Activated T-helper 1 cell treated with anti-CD3 and anti-CD28 coated beads, Interleukin-2, amount 50 U/mL, for 16 hours (primary cell): ENCODE results near the gene ANKRD9.

Experiments
- DNase-seq, 2 donors: peaks; one replicate each; pipeline ENCODE4 v3.0.0-alpha.2; 2020; ENCODE audit warnings: low read depth in 1 of 2, low spot score in 1 of 2

The ANKRD9 gene

DNA sequence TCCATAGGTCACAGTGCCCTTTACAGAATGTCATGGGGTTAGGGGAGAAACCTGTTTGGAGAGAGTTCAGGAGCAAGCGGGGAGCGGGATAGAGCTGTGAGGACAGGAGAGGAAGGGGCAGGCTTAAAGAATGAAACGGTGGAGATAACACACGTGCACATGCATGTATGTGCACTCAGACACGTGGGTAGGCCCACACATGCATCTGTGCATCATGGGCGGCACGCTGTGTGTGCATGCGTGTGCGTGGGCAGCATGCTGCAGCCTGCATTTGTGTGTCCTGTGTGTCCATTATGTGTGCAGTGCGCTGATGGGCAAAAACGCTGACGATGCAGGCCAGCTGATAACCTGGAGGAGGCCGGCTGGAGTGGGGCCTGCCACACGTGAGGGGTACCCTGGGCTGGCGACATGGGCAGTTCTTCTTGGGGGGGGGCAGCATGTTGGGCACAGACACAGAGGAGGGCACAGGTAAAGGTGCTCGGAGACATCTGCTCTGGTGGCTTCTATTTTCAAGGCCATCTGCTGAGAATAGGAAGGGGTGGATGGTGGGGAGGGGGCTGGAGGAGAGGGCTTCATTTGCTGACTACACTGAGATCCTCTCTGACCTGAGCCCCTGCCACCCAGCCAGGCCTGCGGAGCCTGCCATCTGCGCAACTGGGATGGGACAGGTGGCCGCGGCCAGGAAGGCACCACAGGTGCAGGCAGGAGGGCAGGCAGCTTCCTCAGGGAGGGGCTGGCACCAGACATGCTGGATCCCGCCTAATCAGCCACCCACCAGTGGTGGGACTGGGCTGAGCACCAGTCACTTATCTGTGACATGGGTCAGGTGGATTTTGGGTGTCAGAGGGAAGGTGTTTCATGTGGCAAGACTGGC, 4.6 kb upstream of the ANKRD9 start:
- DNase-seq, result no peak

DNA sequence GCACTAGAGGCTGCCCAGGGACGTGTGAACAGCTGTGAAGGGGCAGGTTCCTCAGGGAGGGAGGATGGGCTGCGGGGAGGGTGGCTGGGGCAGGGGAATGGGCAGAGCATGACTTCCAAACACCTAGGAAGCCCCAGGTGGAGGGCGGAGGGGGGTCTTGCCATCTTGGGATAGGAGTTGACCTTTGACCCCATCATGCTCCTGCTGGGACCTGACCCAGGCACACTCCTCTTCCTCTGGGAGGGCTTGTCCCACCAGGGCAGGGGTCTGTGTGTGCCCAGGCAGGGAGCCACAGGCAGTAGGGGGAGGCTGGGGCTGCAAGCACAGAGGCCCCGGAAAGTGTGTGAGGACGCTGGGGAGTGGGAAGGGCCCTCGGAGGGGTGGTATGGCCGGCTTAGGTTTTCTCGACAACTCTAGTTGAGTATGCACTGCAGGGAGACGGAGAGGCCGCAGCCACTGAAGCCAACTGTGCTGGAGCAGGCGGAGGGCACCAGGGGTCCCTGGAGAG, 3.3 kb upstream of the ANKRD9 start:
- no peak for DNase-seq

DNA sequence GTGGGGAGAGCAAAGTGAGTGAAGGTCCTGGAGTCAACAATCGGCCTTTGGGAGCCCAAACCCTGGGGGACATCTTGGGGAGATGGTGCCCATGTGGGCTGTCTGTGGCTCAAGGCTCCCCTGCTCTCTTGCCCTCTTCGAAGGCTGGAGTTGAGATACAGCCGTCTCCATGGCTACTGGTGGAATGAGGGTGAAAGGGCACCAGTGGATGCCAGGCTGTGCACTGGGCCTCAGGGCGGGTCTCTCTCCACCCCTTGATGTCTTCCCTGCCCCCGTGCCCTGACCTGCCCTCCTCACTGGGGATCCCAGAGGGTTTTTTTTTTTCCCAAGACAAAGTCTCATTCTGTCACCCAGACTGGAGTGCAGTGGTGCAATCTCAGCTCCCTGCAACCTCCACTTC, 2.0 kb upstream of the ANKRD9 start:
- no peak for DNase-seq

DNA sequence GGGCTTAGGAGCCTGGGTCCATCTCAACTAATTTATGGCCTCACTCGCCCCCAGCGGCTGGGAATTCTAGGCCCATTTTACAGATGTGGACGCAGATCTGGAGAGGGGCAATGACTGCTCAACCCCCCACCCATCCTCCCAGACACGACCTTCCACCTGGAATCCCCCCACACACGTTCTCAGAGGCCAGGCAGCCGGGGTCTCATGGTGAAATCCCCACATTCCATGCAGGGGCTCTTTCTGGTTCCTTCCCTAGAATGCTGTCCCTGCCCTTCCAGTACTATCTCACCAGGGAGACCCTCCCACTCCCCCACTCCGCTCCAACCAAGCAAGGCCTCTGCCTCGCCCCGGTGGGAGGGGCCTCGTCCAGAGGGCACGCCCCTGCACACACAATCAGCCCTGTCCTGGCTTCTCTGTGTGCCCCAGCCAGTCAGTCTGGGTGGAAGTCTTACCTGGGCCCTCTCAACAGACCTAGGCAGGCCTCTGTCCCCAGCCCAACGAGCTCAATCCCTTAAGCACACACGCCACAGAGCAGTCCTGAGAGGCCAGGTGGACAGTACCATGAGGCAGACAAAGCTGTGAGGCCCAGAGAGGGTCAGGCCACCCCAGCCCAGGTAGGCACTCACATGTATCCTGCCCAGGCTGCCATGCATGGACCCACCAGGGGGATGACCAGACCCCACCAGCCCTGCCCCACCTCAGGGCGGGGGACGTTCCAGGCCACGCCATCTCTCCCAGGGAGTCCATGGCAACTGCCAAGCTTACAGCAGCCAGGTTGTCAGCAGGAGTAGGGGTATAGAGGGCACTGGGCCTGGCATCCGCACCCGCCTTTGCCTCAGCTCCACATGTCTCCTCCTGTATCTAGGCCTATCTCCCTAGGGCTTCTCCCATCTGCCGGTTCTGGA, 1.3 kb upstream of the ANKRD9 start:
- no peak for DNase-seq

DNA sequence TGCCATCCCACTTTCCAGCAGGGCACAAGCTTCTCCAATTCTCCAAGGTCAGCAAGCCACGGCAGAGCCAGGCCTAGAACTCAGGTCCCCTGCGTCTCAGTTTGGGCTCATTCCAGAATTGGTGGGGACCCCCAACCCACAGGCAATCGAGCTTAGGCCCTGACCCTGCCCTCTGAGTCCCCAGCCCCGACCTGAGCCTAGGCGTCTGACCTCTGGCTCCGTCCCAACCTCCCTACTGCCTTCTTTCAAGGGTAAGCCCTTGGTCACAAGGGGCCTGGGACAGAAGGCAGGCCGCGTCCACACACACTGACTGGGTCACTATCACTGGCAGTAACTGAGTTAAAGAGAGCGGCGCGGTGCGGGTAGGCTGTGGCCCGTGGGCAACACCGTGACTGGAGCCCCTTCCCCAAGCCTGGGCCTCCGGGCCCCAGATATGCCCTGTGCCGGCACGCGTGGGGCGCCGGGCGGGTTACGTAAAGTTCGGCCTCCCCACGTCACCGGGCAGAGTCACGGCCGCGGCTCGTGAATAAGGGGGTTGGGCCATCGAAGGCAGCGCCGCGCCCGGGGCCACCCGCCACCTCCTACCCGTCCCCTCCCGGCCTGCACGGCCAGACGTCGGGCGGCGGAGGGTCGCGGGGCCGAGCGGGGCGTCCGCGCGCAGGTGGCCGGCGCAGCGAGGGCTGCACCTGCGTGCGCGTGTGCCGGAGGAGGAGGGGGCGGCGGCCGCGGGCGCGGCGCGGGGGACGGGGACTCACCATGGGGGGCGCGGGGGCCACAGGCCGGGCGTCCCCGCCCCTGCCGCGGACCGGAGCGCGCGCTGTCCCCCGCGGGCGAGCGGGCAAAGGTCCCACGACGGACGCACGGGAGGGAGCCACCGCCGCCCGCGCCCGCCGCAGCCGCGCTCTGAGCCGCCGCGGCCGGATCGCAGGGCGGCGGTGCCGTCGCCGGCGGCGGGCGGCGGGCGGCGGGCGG, 516 bp downstream of the ANKRD9 start:
- DNase-seq, result no peak

DNA sequence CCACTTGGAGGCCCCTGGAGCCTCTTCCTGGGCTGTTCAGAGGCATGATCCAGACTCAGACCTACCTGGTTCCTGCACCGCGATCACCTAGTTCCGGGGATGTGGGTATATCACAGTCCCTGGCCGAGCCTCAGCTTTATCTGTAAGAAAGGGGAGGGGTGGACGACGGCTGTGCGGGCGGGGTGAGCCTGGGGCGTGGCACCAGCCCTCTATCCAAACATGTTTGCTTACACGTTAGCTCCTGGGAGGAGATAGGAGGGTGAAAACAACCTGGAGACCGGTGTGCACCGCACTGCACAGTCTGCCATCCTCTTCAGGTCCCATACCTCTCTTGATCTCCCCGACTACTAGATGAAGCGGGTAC, 1.2 kb downstream of the ANKRD9 start:
- DNase-seq, result no peak

DNA sequence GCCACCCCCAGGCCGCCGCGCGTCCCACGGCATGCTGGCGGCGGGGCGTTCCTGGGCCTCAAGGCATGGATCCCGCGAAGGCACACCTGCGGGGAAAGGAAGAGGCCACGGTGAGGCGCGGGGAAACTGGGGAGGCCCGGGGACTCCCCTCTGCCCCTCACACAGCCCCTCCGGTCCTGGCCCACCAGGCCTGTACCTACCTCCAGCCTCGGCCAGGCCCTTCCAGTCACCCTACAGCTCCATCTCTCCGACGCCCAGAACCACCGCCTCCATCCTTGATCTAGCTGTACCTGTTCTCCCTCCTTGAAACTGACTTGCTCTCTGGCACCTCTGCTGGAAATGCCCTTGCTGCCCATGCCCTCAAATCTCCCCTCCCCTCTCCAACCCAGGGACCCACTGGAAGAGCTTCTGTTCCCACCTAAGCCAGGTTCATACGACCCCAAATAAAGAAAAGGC, 1.7 kb downstream of the ANKRD9 start:
- DNase-seq, result no peak

DNA sequence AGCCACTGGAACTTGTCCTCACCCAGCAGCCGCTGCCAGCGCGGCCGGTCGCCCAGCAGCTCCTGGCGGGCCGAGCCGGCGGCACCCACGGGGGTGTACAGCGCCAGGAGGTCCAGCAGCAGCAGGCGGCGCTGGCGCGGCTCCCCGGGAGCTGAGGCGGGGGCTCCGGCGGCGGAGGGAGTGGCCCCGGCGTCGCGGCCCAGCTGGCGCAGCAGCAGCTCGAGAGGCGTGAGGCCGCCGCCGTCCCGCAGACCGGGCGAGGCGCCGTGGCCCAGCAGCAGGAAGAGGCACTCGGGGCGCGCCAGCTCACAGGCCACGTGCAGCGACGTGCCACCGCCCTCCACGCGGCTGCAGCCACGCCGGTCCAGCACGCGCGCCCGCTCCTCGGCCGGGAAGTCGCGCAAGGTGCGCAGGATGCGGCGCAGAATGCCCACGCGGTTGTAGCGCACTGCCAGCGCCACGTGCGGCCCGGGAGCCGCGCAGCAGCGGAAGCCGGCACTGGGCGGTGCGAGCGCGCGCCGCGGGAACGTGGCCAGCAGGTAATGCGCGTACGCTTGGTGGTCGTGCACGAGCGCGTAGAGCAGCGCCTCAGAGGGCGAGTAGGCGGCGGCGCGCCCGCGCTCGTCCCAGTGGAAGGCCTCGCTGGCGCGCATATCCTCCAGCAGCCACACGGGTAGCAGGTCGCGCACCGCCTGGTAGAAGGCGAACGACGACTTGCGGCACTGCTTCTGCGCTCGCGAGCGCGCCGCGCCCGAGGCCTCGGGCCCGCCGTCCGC, 2.3 kb downstream of the ANKRD9 start:
- DNase-seq, result no peak

DNA sequence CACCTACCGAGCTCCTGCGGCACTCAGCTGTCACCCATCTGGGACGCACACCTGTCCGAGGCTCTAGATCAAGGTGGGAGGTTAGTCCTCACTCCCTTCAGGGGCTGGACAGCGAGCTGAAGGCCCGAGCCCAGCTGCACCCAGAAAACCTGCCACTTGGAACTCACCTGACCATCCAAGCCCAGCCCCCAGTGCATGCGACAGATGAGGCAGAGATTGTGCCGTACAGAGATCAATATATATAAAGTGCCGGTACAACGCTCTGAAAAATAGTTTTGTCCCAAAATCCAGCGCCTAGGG, 3.0 kb downstream of the ANKRD9 start:
- DNase-seq, result no peak

DNA sequence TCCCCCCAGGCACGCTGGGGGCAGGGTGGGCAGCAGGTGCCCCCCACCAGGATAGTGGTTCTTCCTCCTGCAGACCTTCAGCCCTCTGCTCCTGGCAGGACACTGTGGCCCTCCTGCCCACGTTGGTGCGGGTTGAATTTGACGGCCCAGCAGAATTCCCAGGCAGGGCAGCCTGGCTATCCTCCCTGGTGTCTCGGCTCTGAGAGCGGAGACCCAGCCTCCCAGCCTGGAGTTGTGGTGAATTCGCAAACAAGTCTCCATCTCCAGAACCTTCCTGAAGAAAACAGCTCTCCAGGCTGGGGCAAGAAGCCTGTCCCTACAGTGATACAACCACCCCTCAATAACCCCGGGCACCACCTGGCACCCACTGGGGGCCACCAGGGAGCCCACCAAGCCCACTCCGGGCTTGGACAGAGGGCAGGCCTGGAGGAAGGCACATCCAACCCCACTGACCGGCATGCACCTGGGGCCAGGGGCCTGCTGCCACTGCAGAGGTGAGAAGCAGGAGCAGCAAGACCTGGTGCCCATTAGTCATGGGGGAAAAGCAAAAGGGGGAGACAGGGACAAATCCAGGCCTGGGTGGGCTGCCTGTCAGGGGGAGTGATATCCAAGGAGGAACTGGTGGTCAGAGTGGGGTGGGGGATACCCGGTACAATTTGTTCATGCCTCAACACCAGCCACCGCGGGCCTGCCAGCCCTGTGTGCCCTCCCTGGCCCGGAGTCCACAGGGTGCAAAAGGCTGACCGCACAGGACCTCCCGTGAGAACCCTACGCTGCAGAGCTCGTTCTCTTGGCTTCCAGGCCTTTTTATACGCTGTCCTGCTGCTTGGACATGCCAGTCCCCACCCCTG, 3.6 kb downstream of the ANKRD9 start:
- DNase-seq, result no peak

DNA sequence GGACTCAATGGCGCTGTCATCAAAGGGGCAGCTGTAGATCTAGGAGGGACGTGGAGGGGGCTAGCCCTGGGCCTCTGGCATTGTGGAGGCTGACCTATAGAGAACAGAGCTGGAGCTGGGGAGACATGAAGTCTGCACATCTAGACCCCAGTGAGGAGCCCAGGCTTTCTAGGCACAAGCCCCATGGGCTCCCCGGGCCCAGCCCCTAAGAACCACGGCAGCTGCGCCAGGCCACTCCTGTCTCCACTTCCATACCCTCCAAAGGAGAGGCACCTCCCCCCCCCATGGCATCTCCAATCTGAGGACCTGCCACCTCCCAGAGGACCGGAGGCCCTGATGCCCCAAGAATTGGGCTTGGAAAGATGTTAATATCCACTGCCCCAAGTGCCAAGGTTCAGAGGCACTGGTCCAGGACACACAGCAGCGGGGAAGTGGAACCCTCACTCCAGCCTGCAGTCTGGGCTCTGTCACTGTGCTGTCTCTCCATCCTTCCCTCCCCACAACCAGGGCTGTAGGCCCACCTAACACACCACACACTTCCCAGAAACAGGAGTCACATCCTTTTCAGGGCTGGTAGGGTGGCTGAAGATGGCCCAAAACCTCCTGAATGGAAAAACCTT, 4.5 kb downstream of the ANKRD9 start:
- no peak for DNase-seq

DNA sequence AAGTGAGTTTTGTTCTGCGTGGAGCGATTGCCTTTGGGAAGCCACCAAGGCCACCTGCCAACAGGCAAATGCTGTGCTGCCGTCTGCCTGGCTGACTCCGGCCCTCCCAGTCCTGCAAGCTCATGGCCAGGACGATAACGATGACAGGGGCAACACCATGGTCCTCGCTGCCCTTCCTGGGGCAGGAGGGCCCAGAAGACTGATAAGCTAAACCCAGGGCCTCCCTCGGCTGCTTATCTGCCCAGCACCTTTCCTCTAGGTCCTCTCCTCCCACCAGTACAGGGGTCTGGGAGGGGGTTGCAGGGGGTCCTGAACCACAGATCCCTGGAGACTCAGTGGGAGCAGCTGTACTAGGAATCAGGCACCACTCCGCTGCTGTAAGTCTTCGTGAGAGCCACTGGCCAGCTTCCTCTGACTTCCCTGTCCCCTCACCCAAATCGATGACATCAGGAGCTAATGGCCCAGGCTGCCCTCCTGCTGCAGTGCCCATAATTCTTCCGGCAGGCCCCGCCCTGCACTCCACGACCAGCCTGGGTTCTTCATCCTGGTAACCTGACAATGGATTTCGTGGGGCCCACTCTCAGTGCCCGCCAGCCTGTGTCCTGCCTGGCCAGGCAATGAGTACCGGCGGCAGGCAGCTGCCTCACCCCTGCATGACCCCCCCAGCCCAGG, 5.1 kb downstream of the ANKRD9 start:
- no peak for DNase-seq

DNA sequence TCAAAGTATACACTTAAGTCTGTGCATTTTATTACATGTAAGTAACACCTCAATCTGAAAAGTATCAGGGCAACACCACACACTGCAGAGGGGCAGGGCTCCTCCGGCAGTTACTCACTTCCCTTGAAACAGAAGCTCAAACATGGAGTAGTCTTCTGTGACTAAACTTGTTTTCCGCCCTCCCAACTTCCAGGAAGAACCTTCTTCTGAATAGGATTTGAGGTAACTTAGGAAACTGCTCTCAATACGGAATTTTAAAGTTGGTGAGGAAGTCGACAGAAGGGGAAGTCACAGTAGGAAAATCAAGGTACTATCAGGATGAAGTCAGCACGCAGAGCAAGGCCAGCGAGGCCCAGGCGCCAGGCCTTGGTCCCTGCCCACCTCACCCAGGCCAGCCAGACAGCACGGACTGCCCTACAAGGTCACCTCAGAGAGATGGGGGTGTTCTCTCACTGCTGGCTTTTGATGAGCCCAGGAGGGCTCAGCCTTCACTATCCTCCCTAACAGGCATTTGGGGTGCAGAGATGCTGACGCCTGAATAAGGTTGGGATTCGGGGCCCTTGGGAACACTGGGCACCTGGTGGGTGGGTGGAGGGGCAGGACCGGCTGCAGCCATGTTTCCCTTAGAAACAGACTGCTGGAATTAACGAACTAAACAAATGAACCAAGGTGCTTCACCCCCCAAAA, 5.8 kb downstream of the ANKRD9 start:
- DNase-seq, result no peak

DNA sequence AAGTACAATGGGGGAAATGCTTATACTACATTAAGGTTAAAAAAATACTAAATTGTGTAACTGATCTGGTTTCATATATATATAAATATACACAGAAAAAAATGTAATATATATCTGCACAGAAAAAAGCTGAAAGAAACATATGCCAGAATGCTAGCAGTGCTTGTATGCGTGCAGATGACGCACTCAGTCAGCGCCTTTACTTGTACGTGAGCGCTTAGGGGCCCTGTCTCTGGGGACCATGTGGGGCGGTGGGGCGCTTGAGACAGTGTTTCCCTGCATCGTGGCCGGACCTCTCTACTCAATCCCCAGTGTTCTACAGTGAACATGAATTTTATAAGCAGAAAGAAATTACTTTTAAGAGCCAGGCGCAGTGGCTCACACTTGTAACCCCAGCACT, 7.0 kb downstream of the ANKRD9 start:
- DNase-seq, result no peak

DNA sequence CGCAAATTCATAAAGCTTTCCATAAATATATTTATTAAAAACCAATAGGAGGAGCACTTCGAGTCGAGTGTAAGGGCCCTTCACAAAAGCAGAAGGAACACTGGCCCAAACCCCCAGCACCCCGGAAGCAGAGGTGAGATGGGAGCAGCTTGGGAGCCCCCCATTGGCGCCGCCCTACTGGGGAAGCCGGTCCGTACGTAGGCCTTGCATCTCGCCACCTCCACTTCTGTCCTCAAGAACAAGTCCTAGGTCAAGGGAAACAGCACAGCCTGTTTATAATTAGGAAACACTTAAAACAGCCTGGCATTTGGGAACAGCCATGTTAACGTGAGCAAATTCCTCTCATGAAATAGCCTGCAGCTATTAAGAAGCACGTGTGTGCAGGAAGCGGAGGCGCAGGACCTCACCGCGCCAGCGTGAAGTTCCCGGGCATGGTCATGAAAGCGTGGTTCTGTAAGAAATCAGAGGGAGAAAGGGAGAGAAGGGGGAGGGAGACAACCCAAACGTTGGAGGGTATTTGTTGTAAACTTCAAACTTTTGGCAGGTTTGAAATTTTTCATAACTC, 7.7 kb downstream of the ANKRD9 start:
- no peak for DNase-seq

DNA sequence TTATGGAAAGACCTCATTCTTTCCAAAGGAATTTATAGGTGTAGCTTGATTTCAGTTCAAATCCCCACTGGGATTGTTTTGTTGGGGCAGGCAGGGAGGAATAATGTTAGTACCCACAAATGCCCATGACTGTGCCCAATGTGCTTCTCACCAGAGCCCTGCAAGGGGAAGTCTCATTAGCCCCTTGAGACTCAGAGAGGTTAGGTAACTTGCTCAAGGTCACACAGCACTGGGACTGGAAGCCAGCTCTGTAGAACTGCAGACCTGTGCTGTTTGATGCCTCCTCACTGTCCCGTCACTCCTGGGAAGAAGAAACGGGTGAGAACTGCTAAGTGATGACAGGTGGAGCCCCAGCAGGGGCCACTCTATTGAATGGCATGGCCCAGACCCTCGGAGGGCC, 8.9 kb downstream of the ANKRD9 start:
- no peak for DNase-seq

DNA sequence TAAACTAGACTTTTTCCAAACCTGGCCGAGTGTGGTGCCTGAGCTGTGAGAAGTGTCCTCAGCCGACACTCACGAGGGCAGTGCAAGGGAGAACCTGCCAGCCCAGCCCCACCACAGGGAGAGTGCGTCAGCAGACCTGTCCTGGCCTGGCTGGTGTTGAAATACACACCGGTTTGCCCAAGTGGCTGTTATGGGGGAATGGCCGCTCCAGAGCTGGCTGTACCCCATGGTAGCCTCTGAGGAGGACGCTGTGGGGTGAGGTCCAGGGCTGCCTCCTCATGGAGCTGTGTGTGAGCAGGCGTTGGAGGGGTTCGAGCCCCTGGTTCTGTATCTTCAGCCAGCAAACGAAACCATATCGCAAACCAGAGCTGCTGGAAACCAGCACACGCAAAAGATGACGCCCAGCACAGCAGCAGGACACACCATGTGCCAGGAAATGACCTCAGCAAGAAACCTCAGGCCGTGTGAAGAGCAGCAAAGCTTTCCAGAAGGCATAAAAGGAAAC, 9.4 kb downstream of the ANKRD9 start:
- DNase-seq, result no peak
